DMS53 treated with DMSO at 0.1 percent for 48 hours (cell line): ENCODE data around the gene CRTAP.
A peak's percentile ranks its signal among the peaks of the same experiment; 100 is the strongest.
"Not testable (repeated sequence)": the region's sequence is repeated elsewhere in the genome, so short reads cannot be mapped to it uniquely, and the experiment has no call there.

Source experiments
- DNase-seq: peaks from one replicate; lab custom pipeline; 2025; ENCODE audit not compliant: unreplicated experiment; lab: John Stamatoyannopoulos, UW

CRTAP gene

GRCh38 chr3:33139006-33139623, 25.3 kb downstream of the CRTAP start:
- DNase-seq = not testable (repeated sequence)

- DNase-seq = no peak
Measured at GRCh38 chr3:33139996-33140395, 26.2 kb downstream of the CRTAP start.

- no peak for DNase-seq
Measured at GRCh38 chr3:33141006-33141405, 27.2 kb downstream of the CRTAP start.

- no peak for DNase-seq
Measured at GRCh38 chr3:33144433-33144832, 30.6 kb downstream of the CRTAP start.

- DNase-seq = no peak
Measured at GRCh38 chr3:33145221-33145900, 31.5 kb downstream of the CRTAP start.

- DNase-seq = no peak
Measured at GRCh38 chr3:33145901-33146580, 32.2 kb downstream of the CRTAP start.

- DNase-seq = no peak
Measured at GRCh38 chr3:33146791-33147445, 33.1 kb downstream of the CRTAP start.

GRCh38 chr3:33149342-33149741, 35.5 kb downstream of the CRTAP start:
- no peak for DNase-seq

GRCh38 chr3:33152363-33153360, 38.8 kb downstream of the CRTAP start:
- peak; percentile 42 for DNase-seq

- no peak for DNase-seq
Measured at GRCh38 chr3:33153782-33154181, 40.0 kb downstream of the CRTAP start.

- DNase-seq = no peak
Measured at GRCh38 chr3:33155301-33155700, 41.5 kb downstream of the CRTAP start.

- no peak for DNase-seq
Measured at GRCh38 chr3:33159234-33159633, 45.4 kb downstream of the CRTAP start.

- no peak for DNase-seq
Measured at GRCh38 chr3:33159981-33160380, 46.2 kb downstream of the CRTAP start.

GRCh38 chr3:33162621-33163020, 48.8 kb downstream of the CRTAP start:
- not testable (repeated sequence) for DNase-seq

GRCh38 chr3:33165372-33165771, 51.6 kb downstream of the CRTAP start:
- DNase-seq = no peak

- DNase-seq = no peak
Measured at GRCh38 chr3:33166095-33166494, 52.3 kb downstream of the CRTAP start.

- no peak for DNase-seq
Measured at GRCh38 chr3:33167284-33167683, 53.5 kb downstream of the CRTAP start.

- DNase-seq = no peak
Measured at GRCh38 chr3:33167716-33168336, 54.0 kb downstream of the CRTAP start.

- DNase-seq = no peak
Measured at GRCh38 chr3:33170531-33170930, 56.7 kb downstream of the CRTAP start.

GRCh38 chr3:33171580-33171979, 57.8 kb downstream of the CRTAP start:
- DNase-seq = no peak
